Hematopoietic multipotent progenitor cell treated with erythropoietin and hydrocortisone succinate and interleukin-3 and kit ligand, for 8 days (in vitro differentiated cells): Measurements from ENCODE around the gene NF1.
A peak's percentile ranks its signal among the peaks of the same experiment; 100 is the strongest.
"Not testable (repeated sequence)": the region's sequence is repeated elsewhere in the genome, so short reads cannot be mapped to it uniquely, and the experiment has no call there.

Experiments
- DNase-seq: peaks from one replicate; pipeline ENCODE4 v3.0.0-alpha.2; 2015

The NF1 gene

DNA sequence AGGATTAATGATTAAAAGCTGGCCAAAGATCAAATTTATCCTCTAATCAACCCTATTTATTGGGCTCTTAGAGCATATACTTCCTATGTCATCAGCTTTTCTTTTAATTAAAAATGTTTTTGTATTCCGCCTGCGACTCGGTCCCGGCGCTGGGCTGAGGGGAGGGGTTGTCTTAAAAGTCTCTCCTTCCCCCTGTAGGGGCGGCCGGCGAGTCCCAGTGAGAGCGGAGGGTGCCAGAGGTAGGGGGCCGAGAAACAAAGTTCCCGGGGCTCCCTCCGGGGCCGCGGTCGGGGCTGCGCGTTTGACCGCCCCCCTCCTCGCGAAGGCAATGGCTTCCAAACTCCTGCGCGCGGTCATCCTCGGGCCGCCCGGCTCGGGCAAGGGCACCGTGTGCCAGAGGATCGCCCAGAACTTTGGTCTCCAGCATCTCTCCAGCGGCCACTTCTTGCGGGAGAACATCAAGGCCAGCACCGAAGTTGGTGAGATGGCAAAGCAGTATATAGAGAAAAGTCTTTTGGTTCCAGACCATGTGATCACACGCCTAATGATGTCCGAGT is 250.5 kb downstream of the NF1 start:
- DNase-seq = not testable (repeated sequence)

- no peak for DNase-seq
These were observed 254.7 kb downstream of the NF1 start for GRCh38 chr17:31349454-31349853.

- no peak for DNase-seq
These were observed 261.2 kb downstream of the NF1 start for GRCh38 chr17:31355935-31356334.

- no peak for DNase-seq
These were observed 262.3 kb downstream of the NF1 start for GRCh38 chr17:31357091-31357490.

GRCh38 chr17:31357839-31358394 is 263.1 kb downstream of the NF1 start:
- no peak for DNase-seq

GRCh38 chr17:31364012-31364411 is 269.2 kb downstream of the NF1 start:
- DNase-seq = no peak

DNA sequence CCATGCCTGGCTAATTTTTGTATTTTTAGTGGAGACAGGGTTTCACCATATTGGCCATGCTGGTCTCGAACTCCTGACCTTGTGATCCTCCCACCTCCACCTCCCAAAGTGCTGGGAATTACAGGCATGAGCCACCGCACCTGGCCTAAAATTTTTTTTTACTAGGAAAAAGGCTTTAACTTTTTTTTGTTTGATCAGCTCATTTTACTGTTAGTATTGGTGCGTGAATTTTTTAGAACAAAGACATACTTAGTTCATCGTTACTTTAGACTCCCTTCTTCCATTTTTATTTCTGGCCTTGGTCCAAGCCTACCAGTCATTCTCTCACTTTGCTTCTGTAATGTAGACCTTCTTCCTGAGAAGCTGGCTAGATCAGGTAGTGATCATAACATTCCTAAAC is 271.3 kb downstream of the NF1 start:
- DNase-seq = no peak

DNA sequence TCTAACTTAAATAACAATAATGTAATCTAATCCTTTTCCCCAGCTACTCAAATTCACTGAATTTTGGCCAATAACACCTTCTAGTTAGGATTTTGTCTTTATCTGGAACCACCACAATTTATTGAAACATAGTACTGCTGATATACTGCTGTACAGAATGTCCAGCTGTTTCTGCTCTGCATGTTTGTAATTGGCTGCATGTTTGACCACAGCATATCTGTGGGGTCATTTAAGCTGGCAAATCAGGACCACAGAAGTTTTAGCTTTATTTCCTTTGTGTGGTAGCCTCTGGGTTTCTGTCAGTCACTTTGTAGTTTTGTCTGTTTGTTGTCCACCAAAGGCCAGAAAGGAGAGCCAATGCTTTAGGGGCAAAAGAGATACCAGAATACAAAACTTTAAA is 274.5 kb downstream of the NF1 start:
- no peak for DNase-seq

DNA sequence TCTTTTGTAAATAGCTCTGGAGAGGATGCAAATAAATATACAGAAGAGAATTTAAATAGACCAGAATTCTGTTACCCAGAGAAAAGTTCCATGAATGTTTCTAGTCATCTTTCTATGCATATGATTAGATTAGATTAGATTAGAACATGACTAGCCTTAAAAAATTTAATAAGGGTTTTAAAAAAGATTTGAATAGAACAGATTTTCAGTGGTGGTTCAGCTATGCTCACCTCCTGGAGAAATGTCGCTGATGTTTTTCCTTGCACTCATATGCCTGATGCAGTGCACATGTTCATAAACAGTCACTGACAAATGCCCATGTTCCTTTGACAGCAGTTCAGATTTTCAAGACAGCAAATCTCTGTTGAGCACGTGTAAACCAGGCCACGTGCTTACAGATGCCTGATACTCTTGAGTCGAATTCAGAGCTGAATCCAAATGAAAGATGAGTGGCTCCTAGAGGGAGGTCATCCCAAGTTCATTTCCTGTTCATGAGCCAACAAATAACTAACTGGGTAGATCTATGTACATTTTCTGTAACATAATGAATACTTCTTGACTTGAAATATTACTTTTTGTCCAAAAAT is 276.8 kb downstream of the NF1 start:
- DNase-seq = no peak

GRCh38 chr17:31373150-31374093 is 278.6 kb downstream of the NF1 start:
- peak; percentile 72 for DNase-seq

DNA sequence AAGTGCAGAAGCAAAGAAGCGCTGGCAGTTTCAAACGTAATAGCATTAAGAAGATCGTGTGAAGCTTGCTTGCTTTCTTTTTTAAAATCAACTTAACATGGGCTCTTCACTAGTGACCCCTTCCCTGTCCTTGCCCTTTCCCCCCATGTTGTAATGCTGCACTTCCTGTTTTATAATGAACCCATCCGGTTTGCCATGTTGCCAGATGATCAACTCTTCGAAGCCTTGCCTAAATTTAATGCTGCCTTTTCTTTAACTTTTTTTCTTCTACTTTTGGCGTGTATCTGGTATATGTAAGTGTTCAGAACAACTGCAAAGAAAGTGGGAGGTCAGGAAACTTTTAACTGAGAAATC is 279.3 kb downstream of the NF1 start:
- DNase-seq = no peak

DNA sequence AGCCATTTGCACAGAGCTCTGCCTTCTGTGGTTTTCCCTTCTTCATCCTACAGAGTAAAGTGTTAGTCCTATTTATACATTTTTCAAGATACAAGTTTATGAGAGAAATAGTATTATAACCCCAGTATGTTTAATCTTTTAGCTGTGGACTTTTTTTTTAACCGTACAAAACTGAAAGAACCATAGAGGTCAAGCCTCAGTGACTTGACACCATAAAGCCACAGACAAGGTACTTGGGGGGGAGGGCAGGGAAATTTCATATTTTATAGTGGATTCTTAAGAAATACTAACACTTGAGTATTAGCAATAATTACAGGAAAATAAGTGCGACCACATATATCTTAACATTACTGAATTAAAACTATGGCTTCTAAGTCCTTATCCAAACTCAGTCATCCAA is 279.7 kb downstream of the NF1 start:
- no peak for DNase-seq

DNA sequence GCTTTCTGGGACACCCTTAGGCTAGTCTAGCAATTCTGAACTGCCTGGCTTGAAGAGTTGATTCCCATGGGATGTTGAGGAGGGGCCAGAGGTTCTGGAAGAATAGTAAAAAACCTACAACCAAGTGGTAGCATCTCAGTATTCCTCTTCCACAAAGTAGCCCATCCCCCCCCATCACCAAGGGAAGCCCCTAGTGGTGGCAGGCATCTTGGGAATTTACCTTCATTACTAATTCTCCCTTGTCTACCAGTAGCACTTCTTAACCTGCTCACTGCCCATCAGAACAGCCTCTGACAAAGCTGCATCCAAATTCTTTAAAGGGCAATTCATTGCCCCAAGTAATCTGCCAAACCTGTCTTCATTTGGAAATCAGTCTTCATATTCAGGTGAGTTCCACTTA is 283.9 kb downstream of the NF1 start:
- no peak for DNase-seq

DNA sequence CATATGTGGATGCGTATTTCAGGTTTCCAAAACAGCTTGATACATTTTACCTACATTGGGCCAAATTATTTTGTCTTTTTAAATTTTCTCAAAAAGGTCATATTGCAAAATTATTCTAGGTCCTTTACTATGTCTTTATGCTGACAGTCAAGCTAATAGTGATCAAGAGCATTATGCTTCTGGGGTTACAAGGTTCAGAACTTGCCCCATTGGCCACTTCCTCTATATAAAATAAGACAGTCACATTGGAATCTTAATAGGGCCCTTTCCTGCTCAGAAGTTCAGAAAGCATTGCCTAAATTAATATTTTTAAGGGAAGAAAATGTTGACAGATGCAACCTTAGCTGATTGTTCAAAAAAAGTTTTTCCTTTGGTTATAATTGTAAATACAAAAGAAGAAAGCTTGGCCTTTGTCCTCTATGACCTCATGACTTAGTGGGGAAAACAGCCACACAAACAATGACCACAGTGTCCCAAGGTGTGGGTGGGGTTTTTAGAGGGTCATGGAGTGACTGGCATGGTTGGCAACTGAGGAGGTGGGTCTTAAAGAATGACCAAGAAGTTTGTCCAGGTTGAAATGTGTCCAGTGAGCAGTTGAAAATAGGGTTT is 284.9 kb downstream of the NF1 start:
- no peak for DNase-seq

- no peak for DNase-seq
These were observed 286.4 kb downstream of the NF1 start for GRCh38 chr17:31381165-31381668.

DNA sequence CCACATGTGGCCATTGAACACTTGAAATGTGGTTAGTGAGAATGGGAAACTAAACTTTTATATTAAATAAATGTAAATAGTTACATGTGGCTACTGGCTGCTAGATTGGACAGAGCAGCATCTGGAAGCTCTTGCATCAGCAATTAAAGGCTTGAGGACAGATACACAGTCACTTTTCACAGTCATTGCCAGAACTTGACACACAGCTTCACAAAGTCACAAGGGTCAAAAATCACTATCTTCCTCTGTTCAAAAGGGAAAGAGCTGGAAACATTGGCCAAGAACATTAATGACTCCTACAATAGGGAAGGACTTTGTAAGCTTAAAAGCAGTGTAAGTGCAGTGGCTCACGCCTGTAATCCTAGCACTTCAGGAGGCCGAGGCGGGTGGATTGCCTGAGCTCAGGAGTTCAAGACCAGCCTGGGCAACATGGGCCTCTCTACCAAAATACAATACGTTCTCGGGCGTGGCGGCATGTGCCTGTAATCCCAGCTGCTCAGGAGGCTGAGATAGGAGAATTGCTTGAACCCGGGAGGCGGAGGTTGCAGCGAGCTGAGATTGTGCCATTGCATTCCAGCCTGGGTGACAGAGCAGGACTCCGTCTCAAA is 288.0 kb downstream of the NF1 start:
- not testable (repeated sequence) for DNase-seq

DNA sequence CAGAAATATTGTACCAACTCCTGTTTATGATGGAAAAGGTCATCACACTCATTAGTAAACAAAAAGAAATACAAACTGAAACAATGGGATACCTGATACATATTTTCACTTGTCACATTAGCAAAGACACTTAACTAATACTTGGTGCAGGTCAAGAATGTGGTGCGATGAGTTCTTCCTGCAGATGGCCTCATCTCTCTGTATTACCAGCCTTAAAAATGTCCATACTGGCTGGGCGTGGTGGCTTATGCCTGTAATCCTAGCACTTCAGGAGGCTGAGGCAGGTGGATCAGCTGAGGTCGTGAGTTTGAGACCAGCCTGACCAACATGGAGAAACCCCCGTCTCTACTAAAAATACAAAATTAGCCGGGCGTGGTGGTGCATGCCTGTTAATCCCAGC is 288.7 kb downstream of the NF1 start:
- not testable (repeated sequence) for DNase-seq

DNA sequence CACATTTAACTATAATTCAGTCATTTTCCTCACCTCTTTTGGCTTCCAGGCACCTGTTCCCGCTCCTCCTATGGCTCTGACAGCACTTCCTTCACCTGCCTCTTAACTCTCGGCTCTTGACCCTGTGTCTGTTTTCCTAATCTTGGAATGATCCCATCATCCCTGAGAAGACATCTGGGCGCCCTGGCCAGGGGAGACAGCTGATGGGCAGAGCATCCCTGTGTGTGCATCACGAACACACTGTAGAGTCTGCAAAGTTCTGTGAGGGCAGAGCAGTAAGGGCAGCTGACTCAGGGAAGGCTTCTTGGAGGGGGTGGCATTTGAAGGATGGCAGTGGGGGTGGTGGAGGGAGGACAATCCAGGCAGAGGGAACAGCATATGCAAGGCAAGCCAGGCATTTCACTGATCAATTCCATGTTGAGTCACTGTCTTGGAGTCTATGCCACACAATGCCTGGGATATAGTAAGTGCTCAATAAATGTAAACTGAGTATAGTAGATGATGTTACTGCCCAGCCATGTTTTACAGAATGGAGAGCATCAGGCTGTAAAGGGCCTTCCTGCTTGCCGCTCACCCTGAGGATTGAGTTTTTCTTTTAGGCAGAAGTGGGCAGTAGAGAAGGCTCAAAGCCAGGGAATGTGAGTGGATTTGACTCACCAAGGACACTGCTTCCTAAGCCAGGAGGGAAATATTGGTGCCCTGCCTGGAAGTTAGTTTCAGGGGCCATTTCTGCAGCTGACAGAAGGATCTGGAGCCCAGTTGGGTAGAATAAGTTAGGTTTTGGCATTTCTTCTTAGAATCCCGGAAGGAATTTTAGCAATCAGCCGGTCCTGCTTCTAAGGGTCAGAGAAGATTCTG is 290.9 kb downstream of the NF1 start:
- DNase-seq = no peak

- no peak for DNase-seq
These were observed 291.8 kb downstream of the NF1 start for GRCh38 chr17:31386542-31387075.

DNA sequence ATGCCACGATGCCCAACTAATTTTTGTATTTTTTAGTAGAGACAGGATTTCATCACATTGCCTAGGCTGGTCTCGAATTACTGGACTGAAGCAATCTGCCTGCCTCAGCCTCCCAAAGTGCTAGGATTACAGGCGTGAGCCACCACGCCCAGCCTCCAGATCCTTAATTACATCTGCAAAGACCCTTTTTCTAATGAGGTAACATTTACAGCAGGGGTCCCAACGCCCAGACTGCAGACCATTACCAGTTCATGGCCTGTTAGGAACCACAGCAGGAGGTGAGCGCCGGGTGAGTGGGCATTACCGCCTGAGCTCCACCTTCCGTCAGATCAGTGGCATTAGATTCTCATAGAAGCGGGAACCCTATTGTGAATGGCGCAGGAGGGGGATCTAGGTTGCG is 292.7 kb downstream of the NF1 start:
- DNase-seq = no peak

DNA sequence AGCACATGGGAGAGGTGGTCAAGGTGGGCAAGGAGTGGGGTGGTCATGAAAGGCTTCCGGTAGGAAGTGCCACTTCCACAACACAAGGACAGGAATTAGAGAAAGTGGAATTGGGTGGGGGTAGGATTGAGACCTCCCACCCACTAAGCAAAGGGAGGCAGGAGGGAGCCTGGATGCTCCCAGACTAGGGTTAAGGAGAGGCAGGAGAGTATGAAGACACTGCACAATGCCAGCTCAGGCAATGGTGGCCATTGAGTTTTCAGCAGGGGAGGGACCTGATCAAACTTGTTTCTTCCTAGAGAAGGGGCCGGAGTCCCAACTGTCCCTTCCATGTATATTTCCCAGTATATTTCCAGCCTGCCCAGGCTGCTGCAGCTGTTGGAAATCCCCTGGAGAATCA is 293.6 kb downstream of the NF1 start:
- DNase-seq = no peak
